ENCODE results near the gene MTHFSD.

The MTHFSD gene

GRCh38 chr16:86566966-86567700 is 12.1 kb upstream of the MTHFSD start:
- Histone ChIP-seq H3K27me3 (peaks cover 100% of the 10 kb centered on the region), H3K4me3 (ENCODE audit: low read depth in 1 of 2, low read length in 1 of 2) (peak overlapping the region in 1 of 2 experiments; percentile 32)

GRCh38 chr16:86566601-86566965 is 11.5 kb upstream of the MTHFSD start, which contains the start of gene FOXC2:
Gene FOXC2, plus strand, starts transcription at chr16:86566829. Its CDS starts 507 bp downstream, at chr16:86567336.
- Histone ChIP-seq H3K27me3 (peaks cover 100% of the 10 kb centered on the region), H3K4me1 (ENCODE audit: control insufficient read depth in 1 of 2, insufficient read depth in 1 of 2, low read depth in 1 of 2, low read length in 1 of 2) (peaks cover 30 to 32% of the 10 kb centered on the region in 2 experiments), H3K4me3 (ENCODE audit: low read depth in 1 of 2, low read length in 1 of 2) (peak within 1 kb of the TSS in 1 of 2 experiments; percentile 32)

More at GRCh38 chr16:86566966-86567700, 12.1 kb upstream of the MTHFSD start:
- Histone ChIP-seq H3K9me3 (no peaks in the 10 kb centered on the region), H3K4me1 (ENCODE audit: control insufficient read depth in 1 of 2, insufficient read depth in 1 of 2, low read depth in 1 of 2, low read length in 1 of 2) (peaks cover 30 to 32% of the 10 kb centered on the region in 2 experiments), H3K27ac (no peak overlapping the region), H3K36me3 (no peaks in the 10 kb centered on the region)
- TF ChIP-seq CTCF (IDR thresholded peaks at IDR 0.05) = no peak

GRCh38 chr16:86565644-86566511 is 10.8 kb upstream of the MTHFSD start:
- Histone ChIP-seq H3K27ac (no peak overlapping the region), H3K4me1 (ENCODE audit: control insufficient read depth in 1 of 2, insufficient read depth in 1 of 2, low read depth in 1 of 2, low read length in 1 of 2) (peaks cover 30 to 32% of the 10 kb centered on the region in 2 experiments), H3K27me3 (peaks cover 100% of the 10 kb centered on the region), H3K36me3 (no peaks in the 10 kb centered on the region), H3K4me3 (ENCODE audit: low read depth in 1 of 2, low read length in 1 of 2) (peak overlapping the region in 1 of 2 experiments; percentile 8), H3K9me3 (no peaks in the 10 kb centered on the region)
- TF ChIP-seq CTCF (IDR thresholded peaks at IDR 0.05) = no peak

More at GRCh38 chr16:86566601-86566965, 11.5 kb upstream of the MTHFSD start, which contains the start of gene FOXC2:
- no peak for TF ChIP-seq CTCF (IDR thresholded peaks at IDR 0.05)
- no peak within 1 kb of the TSS for H3K27ac ChIP-seq
- H3K36me3 ChIP-seq = no peaks in the 10 kb centered on the region
- H3K9me3 ChIP-seq = no peaks in the 10 kb centered on the region

- Histone ChIP-seq H3K4me1 (ENCODE audit: control insufficient read depth in 1 of 2, insufficient read depth in 1 of 2, low read depth in 1 of 2, low read length in 1 of 2) (peaks cover 30 to 32% of the 10 kb centered on the region in 2 experiments), H3K27ac (no peak overlapping the region), H3K9me3 (no peaks in the 10 kb centered on the region), H3K36me3 (no peaks in the 10 kb centered on the region), H3K4me3 (ENCODE audit: low read depth in 1 of 2, low read length in 1 of 2) (no peak overlapping the region), H3K27me3 (peaks cover 99% of the 10 kb centered on the region)
- no peak for TF ChIP-seq CTCF (IDR thresholded peaks at IDR 0.05)
Measured at GRCh38 chr16:86565181-86565631, 10.2 kb upstream of the MTHFSD start.

GRCh38 chr16:86563469-86564345 is 8.7 kb upstream of the MTHFSD start:
- TF ChIP-seq CTCF (IDR thresholded peaks at IDR 0.05) = peak; percentile 93
- Histone ChIP-seq H3K9me3 (no peaks in the 10 kb centered on the region), H3K4me3 (ENCODE audit: low read depth in 1 of 2, low read length in 1 of 2) (peak overlapping the region; percentile 26 to 37), H3K36me3 (no peaks in the 10 kb centered on the region), H3K27ac (no peak overlapping the region), H3K4me1 (ENCODE audit: control insufficient read depth in 1 of 2, insufficient read depth in 1 of 2, low read depth in 1 of 2, low read length in 1 of 2) (peaks cover 30 to 32% of the 10 kb centered on the region in 2 experiments), H3K27me3 (peaks cover 95% of the 10 kb centered on the region)

Measured in neutrophil (primary cell).